HCT116 (cell line): ENCODE measurements around the gene ACBD4. TPM values are rescaled to one million over a fixed set of nuclear protein-coding genes. Genes with fewer than 3 reads are reported as not detected.

ENCODE experiments used
- ATAC-seq: fragments of 200-7000 bp; cut with Tn5 transposase; 2 replicates; pipeline ENCODE4 v1.9.1; 2020; ENCODE audit warnings: mild to moderate bottlenecking, moderate library complexity
- BruUV-seq: library from RNA; stranded (reverse); fragments of 400-500 nt; replicated peaks from 2 replicates; lab custom pipeline; 2021; lab: Mats Ljungman, UMichigan
- CTCF ChIA-PET: fragments of 300-600 bp; sonication (Branson Sonifier 250); formaldehyde crosslinking; loops from one replicate; lab custom pipeline; 2021; ENCODE audit warnings: antibody characterized with exemption; lab: Charles Lee
- POLR2A ChIA-PET: fragments of 300-600, 350-600 bp; sonication (Branson Sonifier 250); formaldehyde crosslinking; loops from one replicate; lab custom pipeline; 2021; ENCODE audit warnings: antibody characterized with exemption; lab: Charles Lee
- RAD21 ChIA-PET, 2 experiments: fragments of 300-600 bp; sonication (Branson Sonifier 250); formaldehyde crosslinking; loops; one replicate each; lab custom pipeline; 2023; ENCODE audit warnings: low total read pairs in 2 of 2; ENCODE audit not compliant: uncharacterized antibody in 2 of 2, unreplicated experiment in 2 of 2, low non-redundant PET in 1 of 2; lab: Charles Lee
- DNase-seq: peaks from one replicate; pipeline ENCODE4 v3.0.0-alpha.2; 2010; ENCODE audit warnings: low read depth, low spot score
- H2AFZ ChIP-seq: fragments of 200-600 bp; shearing (Covaris generic), sonication (generic); 2 replicates; pipeline ENCODE4 v1.6.1; 2017; ENCODE audit warnings: low read depth, mixed run types, mixed read lengths, antibody characterized with exemption, low read length; ENCODE audit not compliant: poor library complexity, severe bottlenecking
- H3K27ac ChIP-seq: 2 replicates; pipeline ENCODE4 v1.5.1; 2012; ENCODE audit warnings: low read depth, low read length
- H3K27me3 ChIP-seq: fragments of 200-600 bp; sonication (generic); 2 replicates; pipeline ENCODE4 v1.6.1; 2016; ENCODE audit warnings: mixed run types, low read length, mixed read lengths; ENCODE audit not compliant: insufficient read depth
- H3K36me3 ChIP-seq, 2 experiments: fragments of 200-500 bp in 1 of 2; fragments of 200-600 bp in 1 of 2; sonication (Bioruptor generic) in 1 of 2; sonication (generic) in 1 of 2; 2 replicates each; pipeline versions ENCODE4 v1.5.1 to v1.6.1; 2014 to 2016; ENCODE audit warnings: low read length in 2 of 2, inconsistent platforms in 1 of 2, mixed read lengths in 1 of 2, mixed run types in 1 of 2; ENCODE audit not compliant: insufficient read depth in 2 of 2, control insufficient read depth in 1 of 2
- H3K4me1 ChIP-seq, 2 experiments: fragments of 200-600 bp in 1 of 2; sonication (generic) in 1 of 2; 2 replicates each; pipeline versions ENCODE4 v1.5.1 to v1.6.1; 2012 to 2017; ENCODE audit warnings: low read length in 2 of 2, inconsistent platforms in 1 of 2, mild to moderate bottlenecking in 1 of 2, mixed read lengths in 1 of 2, mixed run types in 1 of 2, moderate library complexity in 1 of 2; ENCODE audit not compliant: insufficient read depth in 2 of 2, control insufficient read depth in 1 of 2
- H3K4me2 ChIP-seq: fragments of 200-600 bp; sonication (generic); 2 replicates; pipeline ENCODE4 v1.6.1; 2017; ENCODE audit warnings: mixed run types, low read length, mixed read lengths
- H3K4me3 ChIP-seq, 2 experiments: fragments of 200-600 bp in 1 of 2; sonication (generic) in 1 of 2; replicated peaks in 1 of 2; 2 replicates each; pipeline ENCODE4 v1.5.1; 2011 to 2016; ENCODE audit warnings: low read length in 2 of 2, control low read depth in 1 of 2, low read depth in 1 of 2, mild to moderate bottlenecking in 1 of 2, mixed read lengths in 1 of 2, mixed run types in 1 of 2
- H3K79me2 ChIP-seq: fragments of 200-600 bp; sonication (generic); 2 replicates; pipeline ENCODE4 v1.6.1; 2017; ENCODE audit warnings: mild to moderate bottlenecking, mixed run types, low read length, moderate library complexity, mixed read lengths; ENCODE audit not compliant: insufficient read depth
- H3K9ac ChIP-seq: fragments of 200-600 bp; sonication (generic); 2 replicates; pipeline ENCODE4 v1.6.1; 2016; ENCODE audit warnings: low read length, mixed read lengths
- H3K9me2 ChIP-seq: fragments of 200-600 bp; sonication (generic), shearing (Covaris generic); 2 replicates; pipeline ENCODE4 v1.6.1; 2017; ENCODE audit warnings: mixed run types, mild to moderate bottlenecking, moderate library complexity; ENCODE audit not compliant: insufficient read depth
- H3K9me3 ChIP-seq, 2 experiments: fragments of 200-500 bp in 1 of 2; fragments of 200-600 bp in 1 of 2; sonication (Bioruptor generic) in 1 of 2; sonication (generic) in 1 of 2; 2 replicates each; pipeline ENCODE4 v1.6.1; 2014 to 2017; ENCODE audit warnings: low read length in 2 of 2, mixed read lengths in 2 of 2, inconsistent platforms in 1 of 2, low read depth in 1 of 2, mild to moderate bottlenecking in 1 of 2, mixed run types in 1 of 2, moderate library complexity in 1 of 2; ENCODE audit not compliant: control insufficient read depth in 1 of 2, insufficient read depth in 1 of 2
- H4K20me1 ChIP-seq: fragments of 200-600 bp; sonication (generic), shearing (Covaris generic); 2 replicates; pipeline ENCODE4 v1.6.1; 2017; ENCODE audit warnings: mixed run types, mild to moderate bottlenecking, moderate library complexity; ENCODE audit not compliant: insufficient read depth
- CBX3 ChIP-seq: IDR thresholded peaks from 2 replicates; pipeline ENCODE4 v1.6.1; 2012; ENCODE audit warnings: low read depth
- EGR1 ChIP-seq: IDR thresholded peaks from 2 replicates; pipeline ENCODE4 v1.6.1; 2012; ENCODE audit warnings: low read depth
- ELF1 ChIP-seq: IDR thresholded peaks from 2 replicates; pipeline ENCODE4 v1.6.1; 2012; ENCODE audit warnings: low read depth, borderline replicate concordance
- POLR2AphosphoS5 ChIP-seq: IDR thresholded peaks from 2 replicates; pipeline ENCODE4 v1.6.1; 2011; ENCODE audit warnings: mild to moderate bottlenecking, low read depth, low read length, moderate library complexity
- REST ChIP-seq: IDR thresholded peaks from 2 replicates; pipeline ENCODE4 v1.6.1; 2012; ENCODE audit warnings: low read depth
- SIN3A ChIP-seq: IDR thresholded peaks from 2 replicates; pipeline ENCODE4 v1.6.1; 2012; ENCODE audit warnings: low read depth
- intact Hi-C: fragments of 100-400 bp; cut with micrococcal nuclease; formaldehyde crosslinking; loops from 2 replicates; pipeline ENCODE4 v1.10.0; 2022
- total RNA-seq: library from RNA; stranded (reverse); gene quantifications from one replicate; pipeline ENCODE4 v1.2.1, GENCODE V29; 2021; ENCODE audit not compliant: unreplicated experiment

The ACBD4 gene
- total RNA-seq, 1 experiment from 2014 or later = 13.6 TPM

- no peak overlapping the region for H3K27ac ChIP-seq
- H4K20me1 ChIP-seq = no peaks in the 10 kb centered on the region
- BruUV-seq = no TSS peak
- H3K4me2 ChIP-seq = no peak overlapping the region
- ChIA-PET RAD21 (no interaction called here), POLR2A (interaction anchor here (7.0 kb wide), 1 partner anchor 14 kb away, joined by 258 read pairs; the partner anchor contains the start of gene HEXIM1), CTCF (no interaction called here)
- H2AFZ ChIP-seq = no peak overlapping the region
- H3K9ac ChIP-seq = no peak overlapping the region
- no peak for ATAC-seq
- H3K27me3 ChIP-seq = no peaks in the 10 kb centered on the region
- no peaks in the 10 kb centered on the region for H3K9me2 ChIP-seq
- no peak for TF ChIP-seq SIN3A
- no peaks in the 10 kb centered on the region for H3K9me3 ChIP-seq
- H3K79me2 ChIP-seq = peaks cover 15% of the 10 kb centered on the region
- H3K36me3 ChIP-seq = no peaks in the 10 kb centered on the region
- H3K4me1 ChIP-seq = peaks cover 8 to 19% of the 10 kb centered on the region in 2 experiments; a peak in 3 of 4 replicates
- H3K4me3 ChIP-seq = no peak overlapping the region
- intact Hi-C loops = no loop called here
- no peak for DNase-seq
These were observed 29.3 kb downstream of the ACBD4 start for GRCh38 chr17:45164734-45165269.

GRCh38 chr17:45168991-45169752 is 33.7 kb downstream of the ACBD4 start:
- no TSS peak for BruUV-seq
- Histone ChIP-seq H3K4me2 (no peak overlapping the region), H2AFZ (no peak overlapping the region), H3K27ac (no peak overlapping the region; the same call in 1 of the 2 replicates), H3K79me2 (no peaks in the 10 kb centered on the region), H3K36me3 (no peaks in the 10 kb centered on the region), H3K9ac (no peak overlapping the region), H3K9me3 (no peaks in the 10 kb centered on the region), H3K4me1 (peaks cover 41 to 45% of the 10 kb centered on the region in 2 experiments), H3K9me2 (no peaks in the 10 kb centered on the region), H4K20me1 (no peaks in the 10 kb centered on the region), H3K27me3 (no peaks in the 10 kb centered on the region), H3K4me3 (no peak overlapping the region)
- TF ChIP-seq REST = no peak
- no peak for TF ChIP-seq POLR2AphosphoS5
- no peak for TF ChIP-seq ELF1
- no peak for TF ChIP-seq CBX3
- TF ChIP-seq EGR1 = no peak
- ChIA-PET CTCF (no interaction called here), POLR2A (interaction anchor here (1.0 to 1.3 kb wide), 2 partner anchors 20 to 28 kb away, joined by 3 to 6 read pairs; partner anchors contain the start of gene HEXIM1), RAD21 (no interaction called here)
- intact Hi-C loops = no loop called here
- no peak for ATAC-seq
- DNase-seq = no peak
